Colonic mucosa (tissue), 4 donors: ENCODE measurements around the gene C2orf78. TPM values are rescaled to one million over a fixed set of nuclear protein-coding genes. Genes with fewer than 3 reads are reported as not detected.

Source experiments
- DNase-seq: peaks from one replicate; pipeline ENCODE4 v3.0.0-alpha.2; 2020
- H3K27ac ChIP-seq: fragments of 200-600 bp; one replicate; pipeline ENCODE4 v1.8.0; 2021
- H3K27me3 ChIP-seq: fragments of 200-600 bp; one replicate; pipeline ENCODE4 v1.8.0; 2021
- H3K36me3 ChIP-seq: fragments of 200-600 bp; one replicate; pipeline ENCODE4 v1.8.0; 2021
- H3K4me1 ChIP-seq: fragments of 200-600 bp; one replicate; pipeline ENCODE4 v1.8.0; 2021; ENCODE audit warnings: mild to moderate bottlenecking
- H3K4me3 ChIP-seq: fragments of 200-600 bp; one replicate; pipeline ENCODE4 v1.8.0; 2021
- H3K9ac ChIP-seq, 2 donors: one replicate each; pipeline ENCODE4 v1.7.0; 2013; ENCODE audit warnings: control low read depth in 2 of 2, low read depth in 2 of 2, low read length in 2 of 2
- H3K9me3 ChIP-seq: fragments of 200-600 bp; one replicate; pipeline ENCODE4 v1.8.0; 2021
- intact Hi-C: fragments of 100-400 bp; cut with DNase I; formaldehyde crosslinking; loops from one replicate; pipeline ENCODE4 v1.14.1; 2022
- total RNA-seq, 2 donors: library from RNA; stranded (reverse); fragmentation: NEBNext Ultra II Directional in 1 of 2; extraction: Animal tissue kit (Norgen Biotek cat#: 25700) in 1 of 2; gene quantifications; one replicate each; pipeline ENCODE4 v1.2.1, GENCODE V29; 2021
- TF ChIP-seq, protein P1 (sequence below): fragments of 200-600 bp; IDR thresholded peaks from one replicate; pipeline ENCODE4 v1.8.0; 2022; ENCODE audit warnings: antibody characterized with exemption, mild to moderate bottlenecking
- donor health status: healthy.
- donor health status: DM: no; HTN: no; CAD: no.
- donor health status: DM: no; HTN: no; CAD: no.

Gene C2orf78
- total RNA-seq, 2 donors from 2014 or later: not detected

GRCh38 chr2:73825408-73825807 is 41.4 kb downstream of the C2orf78 start:
- no peak overlapping the region for H3K27ac ChIP-seq
- peaks cover 6% of the 10 kb centered on the region for H3K4me1 ChIP-seq
- TF ChIP-seq, protein P1, sequence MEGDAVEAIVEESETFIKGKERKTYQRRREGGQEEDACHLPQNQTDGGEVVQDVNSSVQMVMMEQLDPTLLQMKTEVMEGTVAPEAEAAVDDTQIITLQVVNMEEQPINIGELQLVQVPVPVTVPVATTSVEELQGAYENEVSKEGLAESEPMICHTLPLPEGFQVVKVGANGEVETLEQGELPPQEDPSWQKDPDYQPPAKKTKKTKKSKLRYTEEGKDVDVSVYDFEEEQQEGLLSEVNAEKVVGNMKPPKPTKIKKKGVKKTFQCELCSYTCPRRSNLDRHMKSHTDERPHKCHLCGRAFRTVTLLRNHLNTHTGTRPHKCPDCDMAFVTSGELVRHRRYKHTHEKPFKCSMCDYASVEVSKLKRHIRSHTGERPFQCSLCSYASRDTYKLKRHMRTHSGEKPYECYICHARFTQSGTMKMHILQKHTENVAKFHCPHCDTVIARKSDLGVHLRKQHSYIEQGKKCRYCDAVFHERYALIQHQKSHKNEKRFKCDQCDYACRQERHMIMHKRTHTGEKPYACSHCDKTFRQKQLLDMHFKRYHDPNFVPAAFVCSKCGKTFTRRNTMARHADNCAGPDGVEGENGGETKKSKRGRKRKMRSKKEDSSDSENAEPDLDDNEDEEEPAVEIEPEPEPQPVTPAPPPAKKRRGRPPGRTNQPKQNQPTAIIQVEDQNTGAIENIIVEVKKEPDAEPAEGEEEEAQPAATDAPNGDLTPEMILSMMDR: no peak
- H3K4me3 ChIP-seq: no peak overlapping the region
- no peak for DNase-seq
- intact Hi-C loops: loop anchor here (10.0 kb wide), 6 partner anchors 99 to 509 kb away; partner anchors contain the start of genes BOLA3, DGUOK and TET3
- no peaks in the 10 kb centered on the region for H3K36me3 ChIP-seq
- no peaks in the 10 kb centered on the region for H3K27me3 ChIP-seq
- no peak overlapping the region for H3K9ac ChIP-seq
- no peaks in the 10 kb centered on the region for H3K9me3 ChIP-seq

DNA sequence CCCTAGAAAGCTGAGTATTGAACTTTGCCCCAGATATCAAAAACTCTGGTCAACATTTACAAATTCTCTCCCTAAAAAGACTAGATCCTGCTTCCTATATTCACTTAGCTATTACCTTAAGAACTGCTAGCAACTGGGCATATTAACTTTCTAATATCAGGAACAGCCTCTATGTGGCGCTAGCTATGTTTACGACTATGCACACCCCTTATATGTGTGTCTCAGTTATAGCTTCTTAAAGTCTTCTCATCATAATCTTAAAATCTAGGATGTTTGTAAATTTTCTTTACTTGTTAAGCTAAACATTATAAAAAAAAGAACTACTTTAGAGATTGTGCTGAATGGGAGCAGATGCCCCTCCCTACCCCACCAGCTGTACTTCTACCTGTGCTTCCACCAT is 43.0 kb downstream of the C2orf78 start:
- Histone ChIP-seq H3K4me3 (no peak overlapping the region), H3K9me3 (no peaks in the 10 kb centered on the region), H3K9ac (no peak overlapping the region), H3K36me3 (no peaks in the 10 kb centered on the region), H3K27ac (no peak overlapping the region), H3K4me1 (peaks cover 6% of the 10 kb centered on the region), H3K27me3 (no peaks in the 10 kb centered on the region)
- intact Hi-C loops: loop anchor here (10.0 kb wide), 6 partner anchors 98 to 508 kb away; partner anchors contain the start of genes BOLA3, DGUOK and TET3
- TF ChIP-seq, protein P1: peak; percentile 20
- DNase-seq: no peak

DNA sequence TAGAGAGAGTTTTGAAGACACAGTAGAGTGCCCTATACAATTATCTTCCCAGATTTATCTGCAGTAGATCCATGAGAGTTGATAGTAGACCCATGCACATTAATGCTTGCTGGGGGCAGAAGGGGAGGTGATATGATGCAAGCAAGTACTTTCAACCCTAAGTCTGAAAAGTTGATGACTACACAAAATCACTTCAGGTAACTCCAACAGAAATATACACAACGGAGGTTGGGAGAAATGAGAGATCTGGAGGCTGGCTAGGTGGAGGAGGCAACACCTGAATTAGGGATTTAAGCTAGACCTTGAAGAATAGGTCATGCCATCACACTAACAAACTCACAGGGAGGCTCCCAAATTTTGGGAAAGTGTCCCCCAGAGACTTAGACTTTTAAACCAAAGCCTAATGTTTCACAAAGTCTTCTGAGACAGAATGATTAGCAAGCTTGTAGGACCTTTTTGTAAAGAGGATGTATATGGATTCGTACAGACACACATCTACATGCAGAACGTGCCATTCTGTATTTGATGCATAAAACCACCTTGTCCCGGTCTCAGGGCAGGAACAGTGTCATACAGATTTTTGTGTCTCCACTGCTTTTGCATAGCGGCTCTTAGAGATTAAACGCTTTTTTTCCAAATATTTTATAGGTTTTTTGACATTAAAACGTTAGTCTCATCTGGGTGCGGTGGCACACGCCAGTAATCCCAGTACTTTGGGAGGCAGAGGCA is 43.8 kb downstream of the C2orf78 start:
- TF ChIP-seq, protein P1: no peak
- intact Hi-C loops: loop anchor here (10.0 kb wide), 6 partner anchors 97 to 507 kb away; partner anchors contain the start of genes BOLA3, DGUOK and TET3
- Histone ChIP-seq H3K4me3 (no peak overlapping the region), H3K9me3 (no peaks in the 10 kb centered on the region), H3K9ac (no peak overlapping the region), H3K27ac (peak overlapping the region; percentile 88), H3K27me3 (no peaks in the 10 kb centered on the region), H3K4me1 (peaks cover 6% of the 10 kb centered on the region), H3K36me3 (no peaks in the 10 kb centered on the region)
- DNase-seq: no peak

DNA sequence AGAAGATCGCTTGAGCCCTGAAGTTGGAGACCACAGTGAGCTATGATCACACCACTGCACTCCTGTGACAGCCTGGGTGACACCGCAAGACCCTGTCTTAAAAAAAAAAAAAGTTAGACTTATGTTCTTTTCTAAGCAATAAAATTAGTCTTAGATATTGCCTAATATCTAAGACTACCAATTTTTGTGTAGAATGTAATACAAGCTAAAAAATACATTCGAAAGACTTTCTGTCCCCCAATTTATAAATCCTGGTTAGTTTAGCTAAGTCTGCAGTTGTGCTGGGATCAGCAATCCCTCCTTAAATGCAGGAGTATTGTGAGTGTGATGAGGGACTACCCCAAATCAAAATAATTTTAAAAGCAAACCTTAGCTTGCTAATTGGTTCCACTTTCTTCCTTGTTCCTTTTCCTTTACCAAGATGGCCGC is 44.4 kb downstream of the C2orf78 start:
- DNase-seq: no peak
- TF ChIP-seq, protein P1: no peak
- no peaks in the 10 kb centered on the region for H3K9me3 ChIP-seq
- no peaks in the 10 kb centered on the region for H3K27me3 ChIP-seq
- no peaks in the 10 kb centered on the region for H3K36me3 ChIP-seq
- H3K4me3 ChIP-seq: peak overlapping the region; percentile 71
- intact Hi-C loops: loop anchor here (10.0 kb wide), 6 partner anchors 96 to 506 kb away; partner anchors contain the start of genes BOLA3, DGUOK and TET3
- H3K4me1 ChIP-seq: peaks cover 6% of the 10 kb centered on the region
- peak overlapping the region; percentile 88 for H3K27ac ChIP-seq
- peak overlapping the region in 1 of 2 donors; percentile 13 for H3K9ac ChIP-seq

DNA sequence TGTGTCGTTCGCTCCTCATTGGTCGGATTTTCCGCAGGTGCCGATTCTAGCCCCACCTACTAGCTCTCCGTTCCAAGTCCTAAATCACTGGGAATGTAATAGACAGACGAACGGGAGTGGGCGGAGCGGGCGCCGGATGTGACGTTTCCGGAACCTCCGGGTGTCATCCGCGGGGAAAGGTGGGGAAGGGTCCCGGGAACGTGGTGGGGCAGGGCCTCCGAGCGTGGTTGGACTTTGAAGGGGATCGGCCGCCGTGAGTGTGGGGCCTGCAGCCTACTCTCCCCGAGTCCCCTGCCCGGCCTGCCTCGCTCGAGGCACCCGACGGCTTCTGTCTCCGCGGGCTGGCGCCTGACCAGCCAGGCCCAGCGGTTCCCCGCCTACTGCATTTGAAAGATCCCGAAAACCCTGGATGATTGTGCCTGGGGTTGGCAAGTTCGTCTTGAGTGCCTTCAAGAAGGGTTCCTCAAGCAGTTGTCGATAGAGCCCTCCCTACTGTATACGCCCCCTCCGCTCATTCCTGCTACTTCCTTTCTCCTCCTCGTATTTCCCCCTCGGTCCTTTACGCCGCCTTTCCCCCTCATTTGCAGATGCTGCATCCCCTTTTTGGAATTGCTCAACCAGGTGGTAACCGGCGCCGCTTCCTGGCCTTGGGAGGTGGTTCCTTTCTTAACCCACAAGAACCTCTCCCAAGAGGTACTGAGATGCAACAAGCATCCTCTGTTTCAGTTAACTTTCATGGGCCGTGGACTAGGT is 45.0 kb downstream of the C2orf78 start, which contains the start of gene STAMBP:
Gene STAMBP, plus strand, starts transcription at position 144 of the 753 bp plus-strand sequence. CDS start 1,896 bp downstream, outside the sequence.
- peak; percentile 99 for DNase-seq
- Histone ChIP-seq H3K27me3 (no peaks in the 10 kb centered on the region), H3K4me1 (peaks cover 6% of the 10 kb centered on the region), H3K4me3 (peak within 1 kb of the TSS; percentile 71), H3K9me3 (no peaks in the 10 kb centered on the region), H3K9ac (peak within 1 kb of the TSS; percentile 95 to 96), H3K27ac (peak within 1 kb of the TSS; percentile 88), H3K36me3 (no peaks in the 10 kb centered on the region)
- intact Hi-C loops: loop anchor here (10.0 kb wide), 6 partner anchors 96 to 506 kb away; partner anchors contain the start of genes BOLA3, DGUOK and TET3
- TF ChIP-seq, protein P1: no peak
